Heart left ventricle (tissue), 13 donors: Measurements from ENCODE around the gene NRARP.

ENCODE experiments used
- CTCF ChIP-seq, 12 donors: fragments of 200-600 bp; sonication (generic) in 4 of 12; IDR thresholded peaks; one replicate each; pipeline versions ENCODE4 v1.5.0 to v1.8.0; 2018 to 2022; ENCODE audit warnings: antibody characterized with exemption in 12 of 12, mild to moderate bottlenecking in 5 of 12
- POLR2A ChIP-seq, 2 donors: fragments of 450-650 bp; IDR thresholded peaks; one replicate each; pipeline ENCODE4 v1.6.1; 2017; ENCODE audit warnings: antibody characterized with exemption in 2 of 2, mild to moderate bottlenecking in 2 of 2, moderate library complexity in 2 of 2
- donor health status: ischemic (EF 13 %, LVEDD 7.1; RV severe dilation, severe dysfunction).
- donor health status: DM: no; HTN: yes; CAD: no.
- donor health status: DM: no; HTN: no; CAD: no.
- donor health status: ischemic (EF 25% LVEDD 6.9; RV normal size, moderate dysfunction).
- donor health status: ischemic (EF 25% LVEDD 5.7; RV mildly dilated, moderate dysfunction).
- donor health status: ischemic (EF 35%, LVEDD 5.7; RV mildly dilated, moderate dysfunction).
- donor health status: nonischemic (EF 11% LVEDD 7.7; RV severe dilation, severe dysfunction).
- donor health status: DM: yes; HTN: yes; CAD: no.
- donor health status: PGD.
- donor health status: ischemic (EF 29% LVEDD 5.4; RV normal size, mild dysfunction).
- donor health status: nonischemic (EF 23%, LVEDD 6.1; RV moderate dilation, normal function).

GRCh38 chr9:137319739-137320551 is 17.9 kb upstream of the NRARP start:
- no peak for TF ChIP-seq CTCF (IDR thresholded peaks at IDR 0.05)
- TF ChIP-seq POLR2A (IDR thresholded peaks at IDR 0.05), result no peak
